GM19452 (cell line): ENCODE measurements around the gene SGTA.

ENCODE experiments used
- ATAC-seq: cut with Tn5 transposase; IDR thresholded peaks from one replicate; pipeline ENCODE4 v1.9.1; 2021; ENCODE audit not compliant: unreplicated experiment

SGTA gene

GRCh38 chr19:2731181-2731995 is 51.7 kb downstream of the SGTA start:
- ATAC-seq: no peak

- ATAC-seq: no peak
These were observed 52.9 kb downstream of the SGTA start for GRCh38 chr19:2729943-2730818.

- no peak for ATAC-seq
These were observed 54.2 kb downstream of the SGTA start for GRCh38 chr19:2728783-2729387.

- no peak for ATAC-seq
These were observed 55.5 kb downstream of the SGTA start for GRCh38 chr19:2727640-2727944.

- ATAC-seq: no peak
These were observed 56.0 kb downstream of the SGTA start for GRCh38 chr19:2726904-2727639.

- ATAC-seq: no peak
These were observed 56.8 kb downstream of the SGTA start for GRCh38 chr19:2726160-2726855.

DNA sequence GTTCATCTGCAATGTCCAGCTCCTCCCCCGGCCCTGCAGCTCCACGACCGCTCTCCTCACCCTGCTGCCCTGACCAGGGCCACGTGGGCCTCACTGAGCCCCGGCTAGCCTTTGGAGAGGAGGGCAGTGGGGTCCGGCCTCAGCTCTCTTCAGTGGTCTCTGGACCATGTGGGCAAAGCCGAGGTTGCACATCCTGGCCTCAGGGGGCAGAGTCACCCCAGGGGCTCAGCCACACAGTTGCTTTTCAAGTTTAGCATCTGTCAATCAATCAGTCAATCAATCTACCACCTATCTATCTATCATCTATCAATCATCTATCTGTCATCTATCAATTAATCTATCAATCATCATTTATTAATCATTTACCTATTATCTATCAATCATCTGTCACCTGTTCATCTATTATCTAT is 58.9 kb downstream of the SGTA start:
- no peak for ATAC-seq

DNA sequence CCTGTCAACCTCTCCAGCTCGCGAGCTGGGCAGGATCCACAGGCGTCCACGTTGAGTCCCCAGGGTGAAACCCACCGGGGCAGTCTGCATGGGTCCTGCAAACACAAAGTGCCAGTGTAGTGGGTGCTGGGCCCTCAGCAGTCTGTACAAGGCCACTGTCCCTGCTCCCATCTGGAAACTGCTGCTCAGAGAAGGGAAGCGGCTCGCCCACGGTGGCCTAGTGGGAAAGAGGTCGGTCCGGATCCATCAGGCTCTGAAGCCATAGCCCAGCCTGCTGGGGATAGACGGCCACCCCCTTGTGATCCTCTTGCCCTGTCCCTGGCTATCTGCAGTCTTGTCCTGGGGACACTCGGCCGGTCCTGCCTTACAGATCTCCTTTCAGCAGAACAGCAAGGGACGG is 59.3 kb downstream of the SGTA start:
- ATAC-seq: no peak

- ATAC-seq: no peak
These were observed 59.7 kb downstream of the SGTA start for GRCh38 chr19:2723345-2723715.

- no peak for ATAC-seq
These were observed 60.3 kb downstream of the SGTA start for GRCh38 chr19:2722541-2723344.

DNA sequence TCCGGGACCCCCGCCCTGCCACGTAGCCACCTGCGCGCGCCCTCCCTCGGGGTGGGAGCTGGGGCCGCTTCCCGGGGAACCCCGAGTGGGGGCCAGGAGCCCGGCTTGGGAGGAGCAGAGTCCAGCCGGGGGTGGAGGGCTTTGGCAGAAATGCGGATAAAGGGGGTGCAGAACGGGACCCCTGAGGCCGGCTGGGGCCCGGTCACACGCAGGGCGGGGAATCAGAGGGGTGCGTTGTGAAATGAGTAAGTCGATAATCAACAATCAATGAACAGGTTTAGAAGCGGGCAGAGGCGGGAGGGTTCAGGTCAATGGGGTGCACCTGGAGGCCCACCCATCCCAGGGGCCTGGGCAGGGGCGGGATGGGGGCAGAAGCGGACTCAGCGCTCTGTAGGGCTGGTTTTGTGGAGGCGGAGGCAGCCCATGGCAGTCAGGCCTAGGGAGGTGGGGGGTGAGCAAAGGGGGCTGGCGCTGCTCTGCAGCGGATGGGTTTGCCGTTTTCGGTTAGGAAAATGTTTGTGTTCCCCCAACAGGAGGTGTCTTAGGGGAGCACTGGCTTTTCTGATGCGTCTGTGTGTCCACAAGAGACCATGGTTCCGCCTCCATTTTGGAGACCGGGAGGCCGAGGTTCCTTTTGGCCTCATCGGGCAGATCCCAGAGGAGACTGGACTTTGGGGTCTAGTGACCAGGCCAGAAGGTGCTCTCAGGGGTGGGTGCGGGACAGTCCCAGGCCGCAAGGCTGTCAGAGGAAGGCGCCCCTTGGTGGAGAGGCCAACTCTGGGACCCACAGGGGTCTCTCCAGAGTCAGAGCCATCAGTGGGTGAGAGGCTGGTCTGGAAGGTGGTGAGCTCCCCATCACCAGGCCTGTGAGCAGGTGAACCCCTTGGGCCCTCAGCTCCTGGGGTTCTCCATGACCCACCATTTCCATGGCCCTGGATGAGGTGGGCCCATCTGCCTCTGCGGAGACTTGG is 61.2 kb downstream of the SGTA start:
- no peak for ATAC-seq

- no peak for ATAC-seq
These were observed 62.1 kb downstream of the SGTA start, which contains the start of gene DIRAS1 for GRCh38 chr19:2720777-2721569. DIRAS1 (minus strand) TSS chr19:2721372; CDS start chr19:2717806, 3,566 bp downstream.

DNA sequence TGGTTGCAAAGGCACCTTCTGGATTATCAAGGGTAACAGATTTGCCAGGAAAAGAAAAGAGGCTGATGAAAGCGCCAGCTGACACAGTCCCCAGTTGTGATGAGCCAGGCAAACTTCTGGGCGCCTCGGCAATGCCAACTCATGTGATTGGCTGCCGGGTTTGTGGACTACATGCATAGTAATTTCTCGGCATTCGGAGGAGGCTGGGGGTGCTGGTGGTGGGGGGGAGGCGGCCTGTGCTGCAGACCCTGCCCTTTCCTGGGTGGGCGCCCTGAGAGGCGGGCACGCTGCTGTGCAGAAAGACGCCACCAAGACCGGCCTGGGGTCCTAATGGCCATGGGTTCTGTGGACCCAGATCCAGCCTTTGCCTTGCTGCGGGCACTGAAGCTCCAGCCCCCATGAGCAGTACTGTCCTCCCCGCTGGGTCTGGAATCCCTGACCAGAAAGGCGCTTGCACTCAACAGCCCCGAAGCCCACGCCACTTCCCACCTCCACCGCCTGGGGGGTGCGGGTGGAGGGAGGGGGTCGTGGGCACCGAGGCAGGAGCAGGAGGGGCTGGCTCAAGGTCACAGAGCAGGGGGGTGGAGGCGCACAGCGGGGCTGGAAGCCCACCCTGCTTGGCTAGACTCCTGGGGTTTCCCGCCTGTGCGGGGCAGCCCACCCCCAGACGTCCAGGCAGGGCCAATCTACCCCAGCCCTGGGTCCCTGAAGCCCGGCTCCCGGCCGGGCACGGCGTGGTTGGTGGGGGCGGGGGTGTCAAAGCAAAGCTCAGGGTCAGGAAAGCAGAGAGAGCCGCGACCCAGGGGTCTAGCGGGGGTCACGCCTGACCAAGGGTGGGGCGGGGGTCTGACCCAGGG is 62.9 kb downstream of the SGTA start:
- no peak for ATAC-seq

GRCh38 chr19:2719232-2719735 is 63.8 kb downstream of the SGTA start:
- no peak for ATAC-seq

DNA sequence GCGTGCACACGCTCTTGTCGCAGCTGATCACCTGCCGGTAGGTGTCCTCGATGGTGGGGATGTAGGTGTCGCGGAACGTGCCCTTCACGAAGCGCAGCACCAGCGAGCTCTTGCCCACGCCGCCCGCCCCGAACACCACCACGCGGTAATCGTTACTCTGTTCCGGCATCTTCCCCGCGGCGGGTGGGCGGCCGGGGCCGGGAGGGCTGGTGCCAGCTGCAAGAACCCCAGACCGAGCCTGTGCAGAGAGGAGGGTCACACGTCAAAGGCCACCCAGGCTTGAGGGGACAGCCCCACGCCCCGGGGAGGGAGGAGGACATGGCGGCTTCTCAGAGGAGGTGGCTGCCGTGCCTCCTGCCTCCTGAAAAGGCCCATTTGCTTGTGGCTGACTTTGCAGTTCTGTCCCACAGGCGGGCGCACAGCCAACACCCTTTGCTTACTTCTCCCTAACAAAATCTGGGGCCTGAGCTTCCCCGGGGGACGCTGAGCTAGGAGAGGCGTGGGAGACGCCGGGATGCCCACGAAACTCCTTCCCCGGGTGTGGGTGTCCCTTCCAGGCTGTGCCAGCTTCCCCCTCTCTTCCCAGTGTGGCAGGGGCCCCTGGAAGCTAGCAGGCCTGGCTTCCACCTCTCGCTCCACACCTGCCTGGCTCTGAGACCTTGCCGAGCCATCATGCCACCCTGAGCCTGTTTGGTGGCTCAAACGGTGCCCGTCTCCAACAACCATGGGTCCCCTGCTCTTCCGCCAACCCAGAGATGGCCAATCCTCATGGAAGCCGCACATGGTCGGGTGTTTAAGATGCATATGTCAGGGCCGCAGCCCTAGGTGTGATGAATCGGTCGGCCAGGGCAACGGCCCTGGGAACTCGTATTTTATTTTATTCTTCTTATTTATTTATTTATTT is 65.2 kb downstream of the SGTA start:
- ATAC-seq: no peak
